Measurements from ENCODE around the gene LAGE3. TPM values are rescaled to one million over a fixed set of nuclear protein-coding genes. Genes with fewer than 3 reads are reported as not detected.

Gene LAGE3
- total and polyA plus RNA-seq, 2 donors (not counting 3 experiments of a cell fraction or from before 2014, with no cell fraction given): 14.3 to 31.9 TPM

DNA sequence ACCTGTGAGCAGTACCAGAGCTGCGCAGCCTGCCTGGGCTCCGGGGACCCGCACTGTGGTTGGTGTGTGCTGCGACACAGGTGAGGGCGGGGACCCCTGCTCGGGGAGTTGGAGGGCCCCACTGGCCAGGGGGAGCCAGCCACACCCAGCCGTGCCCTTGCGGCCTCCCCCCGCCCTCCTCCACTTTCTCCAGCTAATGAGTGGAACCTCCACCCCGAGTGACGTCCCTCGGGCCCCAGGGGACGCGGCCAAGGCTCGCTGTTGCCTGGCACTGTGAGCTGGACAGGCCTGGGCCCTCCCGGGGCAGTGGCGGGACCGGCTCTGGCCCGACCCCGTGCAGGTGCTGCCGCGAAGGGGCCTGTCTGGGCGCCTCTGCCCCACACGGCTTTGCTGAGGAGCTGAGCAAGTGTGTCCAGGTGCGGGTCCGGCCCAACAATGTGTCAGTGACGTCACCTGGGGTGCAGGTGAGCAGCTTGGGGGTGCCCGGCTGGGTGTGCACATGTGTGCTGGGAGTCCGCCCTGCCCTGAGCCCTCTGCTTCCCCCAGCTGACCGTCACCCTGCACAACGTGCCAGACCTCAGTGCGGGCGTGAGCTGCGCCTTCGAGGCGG lies 15.4 kb downstream of the LAGE3 start:
- no peaks in the 10 kb centered on the region for H3K9me1 ChIP-seq (replicated peaks; ENCODE audit: control insufficient read depth, extremely low read depth, insufficient read depth, low read length)
- POLR2A ChIA-PET: no interaction called here
- H3K4me3 ChIP-seq (replicated peaks in 1 of 3; ENCODE audit: insufficient read depth in 1 of 3, low read depth in 1 of 3, low read length in 3 of 3): no peak overlapping the region
- dilution Hi-C loops (cut with MboI; ENCODE audit: extremely low pct_ligation_motif_present, low sequenced_read_pairs) (no loop called here), intact Hi-C loops (cut with micrococcal nuclease) (no loop called here)
- peaks cover 20% of the 10 kb centered on the region for H3K79me2 ChIP-seq (ENCODE audit: control insufficient read depth, insufficient read depth, low read length)
- H3K36me3 ChIP-seq (ENCODE audit: control insufficient read depth in 2 of 2, extremely low read depth in 1 of 2, insufficient read depth in 2 of 2, low read length in 2 of 2): peaks cover 0 to 37% of the 10 kb centered on the region in 2 experiments
- no peak overlapping the region for H2AFZ ChIP-seq (ENCODE audit: low read depth, low read length)
- no peaks in the 10 kb centered on the region for H4K20me1 ChIP-seq (replicated peaks; ENCODE audit: control insufficient read depth, extremely low read depth, insufficient read depth, low read length)
- CTCF ChIA-PET: interaction anchor here (0.7 kb wide), 1 partner anchor 10 kb away, joined by 3 read pairs; no protein-coding TSS in a partner anchor
- no TSS peak for BruUV-seq (replicated peaks)
- TF ChIP-seq MYC (IDR thresholded peaks at IDR 0.05; ENCODE audit: low read depth, low read length) (no peak), POLR2A (IDR thresholded peaks at IDR 0.05; ENCODE audit: low read depth, low read length) (no peak), JUN (IDR thresholded peaks at IDR 0.05; ENCODE audit: borderline replicate concordance, insufficient read depth, insufficient read length, low read depth) (no peak), EZH2 (IDR thresholded peaks at IDR 0.05; ENCODE audit: borderline replicate concordance, low read depth, low read length, severe bottlenecking) (no peak), FOS (IDR thresholded peaks at IDR 0.05; ENCODE audit: borderline replicate concordance, insufficient read depth, low read length) (no peak), GATA2 (IDR thresholded peaks at IDR 0.05; ENCODE audit: insufficient read depth, insufficient read length, low read depth, low read length) (no peak), CTCF (IDR thresholded peaks at IDR 0.05; ENCODE audit: extremely low read depth in 1 of 2, insufficient read depth in 1 of 2, low read depth in 1 of 2, low read length in 2 of 2) (no peak), MAX (IDR thresholded peaks at IDR 0.05; ENCODE audit: insufficient read depth, insufficient read length) (no peak), POLR2AphosphoS5 (IDR thresholded peaks at IDR 0.05; ENCODE audit: insufficient read depth, low read depth, low read length) (no peak)
- H3K27ac ChIP-seq (ENCODE audit: insufficient read depth, low read depth, low read length): no peak overlapping the region
- no peaks in the 10 kb centered on the region for H3K9me3 ChIP-seq (replicated peaks; ENCODE audit: control insufficient read depth, insufficient read depth, low read length)
- peaks cover 7% of the 10 kb centered on the region for H3K4me1 ChIP-seq (ENCODE audit: control insufficient read depth, extremely low read depth, insufficient read depth, low read length)
- H3K9ac ChIP-seq (replicated peaks; ENCODE audit: extremely low read depth, insufficient read depth, low read length): no peak overlapping the region
- no peak overlapping the region for H3K4me2 ChIP-seq (ENCODE audit: insufficient read depth, low read length)
- FAIRE-seq (no peak), DNase-seq (ENCODE audit: low read depth, low spot score) (no peak)
- H3K27me3 ChIP-seq (ENCODE audit: control insufficient read depth in 2 of 2, insufficient read depth in 2 of 2, low read length in 2 of 2): no peaks in the 10 kb centered on the region

Data from endothelial cell of umbilical vein (primary cell).